Mucosa of descending colon (tissue), 3 donors: ENCODE results near the gene BCAN. TPM values are rescaled to one million over a fixed set of nuclear protein-coding genes. Genes with fewer than 3 reads are reported as not detected.

Experiments
- ATAC-seq: fragments of 200-7000 bp; cut with Tn5 transposase; one replicate; pipeline ENCODE4 v1.9.1; 2020; ENCODE audit warnings: mild to moderate bottlenecking, moderate library complexity
- DNase-seq, 3 donors: peaks; one replicate each; pipeline ENCODE4 v3.0.0-alpha.2; 2020
- H3K36me3 ChIP-seq: fragments of 200-600 bp; one replicate; pipeline ENCODE4 v1.8.0; 2021; ENCODE audit warnings: low read depth, mild to moderate bottlenecking
- H3K4me1 ChIP-seq: fragments of 200-600 bp; one replicate; pipeline ENCODE4 v1.8.0; 2021; ENCODE audit warnings: low read depth, mild to moderate bottlenecking
- H3K4me3 ChIP-seq: fragments of 200-600 bp; one replicate; pipeline ENCODE4 v1.8.0; 2021; ENCODE audit warnings: mild to moderate bottlenecking
- H3K9me3 ChIP-seq: fragments of 200-600 bp; one replicate; pipeline ENCODE4 v1.8.0; 2021; ENCODE audit warnings: mild to moderate bottlenecking
- CTCF ChIP-seq: fragments of 200-600 bp; IDR thresholded peaks from one replicate; pipeline ENCODE4 v1.8.0; 2022; ENCODE audit warnings: antibody characterized with exemption, mild to moderate bottlenecking
- intact Hi-C, 2 donors: fragments of 100-400 bp; cut with DNase I in 1 of 2; cut with micrococcal nuclease in 1 of 2; formaldehyde crosslinking; loops; one replicate each; pipeline versions ENCODE4 v1.11.0 to v1.11.1; 2022; cut with DNase I, micrococcal nuclease
- total RNA-seq, 3 donors: library from RNA; stranded (reverse); fragmentation: NEBNext Ultra II Directional in 2 of 3; extraction: Animal tissue kit (Norgen Biotek cat#: 25700) in 2 of 3; gene quantifications; one replicate each; pipeline versions ENCODE4 v1.2.1 to v1.2.4, GENCODE V29; 2021 to 2023
- donor health status: DM: no; HTN: no; CAD: no; lungs with moderate emphysema.
- donor health status: DM: no; HTN: no; CAD: no.
- donor health status: DM: no; HTN: yes; CAD: no.

The BCAN gene
- total RNA-seq, 3 donors from 2014 or later = 0.14 to 0.79 TPM; not detected in 1

GRCh38 chr1:156697481-156697880 lies 55.6 kb downstream of the BCAN start:
- no peak overlapping the region for H3K4me3 ChIP-seq
- peaks cover 9% of the 10 kb centered on the region for H3K4me1 ChIP-seq
- H3K36me3 ChIP-seq = no peaks in the 10 kb centered on the region
- H3K9me3 ChIP-seq = no peaks in the 10 kb centered on the region
- intact Hi-C loops = no loop called here
- TF ChIP-seq CTCF = no peak
- ATAC-seq = no peak
- DNase-seq = no peak

GRCh38 chr1:156698995-156699394 lies 57.1 kb downstream of the BCAN start:
- no peaks in the 10 kb centered on the region for H3K4me1 ChIP-seq
- ATAC-seq (no peak), DNase-seq (no peak)
- no peak overlapping the region for H3K4me3 ChIP-seq
- intact Hi-C loops = no loop called here
- no peaks in the 10 kb centered on the region for H3K9me3 ChIP-seq
- no peaks in the 10 kb centered on the region for H3K36me3 ChIP-seq
- no peak for TF ChIP-seq CTCF

- Histone ChIP-seq H3K36me3 (no peaks in the 10 kb centered on the region), H3K4me1 (peaks cover 15% of the 10 kb centered on the region), H3K4me3 (no peak overlapping the region), H3K9me3 (no peaks in the 10 kb centered on the region)
- ATAC-seq (no peak), DNase-seq (no peak)
- TF ChIP-seq CTCF = no peak
- intact Hi-C loops = no loop called here
These were observed 59.0 kb downstream of the BCAN start for GRCh38 chr1:156700736-156701531.

- no peaks in the 10 kb centered on the region for H3K9me3 ChIP-seq
- peaks cover 24% of the 10 kb centered on the region for H3K4me1 ChIP-seq
- no peak for ATAC-seq
- intact Hi-C loops = no loop called here
- TF ChIP-seq CTCF = no peak
- no peak overlapping the region for H3K4me3 ChIP-seq
- no peaks in the 10 kb centered on the region for H3K36me3 ChIP-seq
- DNase-seq = no peak
These were observed 61.4 kb downstream of the BCAN start for GRCh38 chr1:156703336-156703735.

GRCh38 chr1:156703741-156704140 lies 61.8 kb downstream of the BCAN start:
- ATAC-seq = no peak
- TF ChIP-seq CTCF = no peak
- intact Hi-C loops = no loop called here

More at GRCh38 chr1:156703741-156704140, 61.8 kb downstream of the BCAN start:
- no peaks in the 10 kb centered on the region for H3K9me3 ChIP-seq
- H3K4me1 ChIP-seq = peaks cover 24% of the 10 kb centered on the region
- no peaks in the 10 kb centered on the region for H3K36me3 ChIP-seq
- no peak overlapping the region for H3K4me3 ChIP-seq
- no peak for DNase-seq
